ENCODE results near the gene TACR1. TPM values are rescaled to one million over a fixed set of nuclear protein-coding genes. Genes with fewer than 3 reads are reported as not detected.
A peak's percentile ranks its signal among the peaks of the same experiment; 100 is the strongest.

TACR1 gene
- total and polyA plus RNA-seq, 2 of the 8 experiments (the other 6 are each of a cell fraction or from before 2014, with no cell fraction given) = 0.09 to 0.37 TPM

GRCh38 chr2:75113231-75113869 lies 86.0 kb downstream of the TACR1 start:
- Histone ChIP-seq H3K27me3 (replicated peaks in 1 of 4; ENCODE audit: control insufficient read depth in 3 of 4, extremely low read depth in 1 of 4, insufficient read depth in 3 of 4, low read length in 3 of 4) (no peaks in the 10 kb centered on the region), H2AFZ (ENCODE audit: low read length) (peak overlapping the region; percentile 89), H2AK5ac (ENCODE audit: low read depth, low read length) (no peak overlapping the region), H3K4me2 (ENCODE audit: insufficient read depth in 1 of 2, low read depth in 2 of 2, low read length in 2 of 2) (no peak overlapping the region), H3K23me2 (ENCODE audit: low read depth, low read length) (no peaks in the 10 kb centered on the region; the same call in 1 of the 2 replicates), H2BK12ac (ENCODE audit: low read depth, low read length) (no peak overlapping the region), H2BK20ac (ENCODE audit: low read length) (no peak overlapping the region), H3K4me1 (replicated peaks in 1 of 4; ENCODE audit: control insufficient read depth in 3 of 4, insufficient read depth in 4 of 4, low read length in 3 of 4) (peaks cover 0 to 4% (median 0%) of the 10 kb centered on the region in 4 experiments; a peak in 1 of 7 replicates), H3K14ac (ENCODE audit: insufficient read length) (no peak overlapping the region), H2BK5ac (ENCODE audit: low read depth, low read length) (no peak overlapping the region; the same call in 1 of the 2 replicates), H3K4me3 (ENCODE audit: extremely low read depth in 1 of 4, insufficient read depth in 2 of 4, low read depth in 3 of 4, low read length in 4 of 4) (no peak overlapping the region), H3K27ac (ENCODE audit: low read depth, low read length) (no peak overlapping the region), H3K4ac (replicated peaks; ENCODE audit: insufficient read length, low read depth, low read length) (no peak overlapping the region), H3K56ac (replicated peaks; ENCODE audit: insufficient read length, low read depth, low read length) (no peak overlapping the region), H2BK15ac (ENCODE audit: low read length) (no peak overlapping the region), H4K20me1 (replicated peaks in 1 of 2; ENCODE audit: control insufficient read depth in 1 of 2, insufficient read depth in 2 of 2, low read length in 2 of 2) (no peaks in the 10 kb centered on the region), H3K9ac (replicated peaks in 1 of 4; ENCODE audit: extremely low read depth in 1 of 4, low read depth in 3 of 4, low read length in 3 of 4) (no peak overlapping the region), H3K36me3 (ENCODE audit: control insufficient read depth in 2 of 4, insufficient read depth in 4 of 4, low read length in 3 of 4) (no peaks in the 10 kb centered on the region), H3K79me1 (ENCODE audit: low read depth, low read length) (no peaks in the 10 kb centered on the region), H3K9me3 (ENCODE audit: insufficient read depth in 2 of 2, low read depth in 1 of 2, low read length in 1 of 2) (no peaks in the 10 kb centered on the region), H4K91ac (replicated peaks; ENCODE audit: insufficient read length, low read length) (no peak overlapping the region), H3K18ac (ENCODE audit: extremely low read depth, low read length) (no peak overlapping the region), H3K79me2 (ENCODE audit: control insufficient read depth in 1 of 2, insufficient read depth in 2 of 2, low read length in 2 of 2) (no peaks in the 10 kb centered on the region), H4K5ac (ENCODE audit: insufficient read length, low read depth, low read length) (no peak overlapping the region), H4K8ac (ENCODE audit: extremely low read depth, insufficient read depth, low read length) (no peak overlapping the region), H3K23ac (ENCODE audit: insufficient read length) (no peak overlapping the region), H2BK120ac (replicated peaks; ENCODE audit: low read depth, low read length) (peak overlapping the region; percentile 54)
- FAIRE-seq (no peak), DNase-seq (ENCODE audit: low read depth in 1 of 2, low spot score in 2 of 2) (no peak)
- ChIA-PET POLR2A (ENCODE audit: partially characterized antibody) (interaction anchor here (1.2 kb wide), 1 partner anchor 221 kb away, joined by 3 read pairs; no protein-coding TSS in a partner anchor), CTCF (ENCODE audit: partially characterized antibody) (interaction anchor here (1.1 kb wide), 1 partner anchor 49 kb away, joined by 3 read pairs; no protein-coding TSS in a partner anchor)
- TF ChIP-seq USF2 (IDR thresholded peaks at IDR 0.05; ENCODE audit: low read length) (no peak), CTBP2 (IDR thresholded peaks at IDR 0.05; ENCODE audit: borderline replicate concordance, insufficient read depth, insufficient read length, low read length) (no peak), KDM5A (IDR thresholded peaks at IDR 0.05; ENCODE audit: low read length) (no peak), GABPA (IDR thresholded peaks at IDR 0.05; ENCODE audit: borderline replicate concordance, insufficient read depth, low read length) (no peak), EP300 (IDR thresholded peaks at IDR 0.05; ENCODE audit: borderline replicate concordance in 1 of 2, low read depth in 2 of 2, low read length in 2 of 2) (no peak), SIN3A (conservative IDR thresholded peaks at IDR 0.05 in 1 of 2, IDR thresholded peaks at IDR 0.05 in 1 of 2; ENCODE audit: low read depth in 1 of 2, low read length in 2 of 2) (no peak)
- WGBS, 2 experiments (ENCODE audit: extremely low coverage in 1 of 2, insufficient coverage in 1 of 2, insufficient read length in 1 of 2, insufficient replicate concordance in 2 of 2, low coverage in 1 of 2, low lambda C conversion rate in 2 of 2, missing lambda C conversion rate in 1 of 2) = 90% methylated on average over 4 of the region's 4 CpGs; no CpG with 5 or more reads in 1 of the 2 experiments

All from H1 (cell line).